PFSK-1 (cell line): ENCODE results near the gene GC. TPM values are rescaled to one million over a fixed set of nuclear protein-coding genes. Genes with fewer than 3 reads are reported as not detected.

Source experiments
- FOXP2 ChIP-seq: optimal IDR thresholded peaks from 2 replicates; pipeline ENCODE3; 2011; ENCODE audit warnings: borderline replicate concordance, control low read depth, inconsistent platforms; ENCODE audit not compliant: insufficient read depth; ENCODE audit errors: extremely low read length, extremely low read depth
- POLR2AphosphoS5 ChIP-seq: IDR thresholded peaks from 2 replicates; pipeline ENCODE4 v1.6.1; 2012; ENCODE audit warnings: low read depth, mild to moderate bottlenecking, control low read depth, low read length, moderate library complexity
- REST ChIP-seq, 2 experiments: IDR thresholded peaks; 2 replicates each; pipeline versions ENCODE4 v1.6.1 to v1.8.0; 2011 to 2012; ENCODE audit warnings: low read depth in 2 of 2, low read length in 2 of 2, control low read depth in 1 of 2, inconsistent platforms in 1 of 2, mild to moderate bottlenecking in 1 of 2, moderate library complexity in 1 of 2; ENCODE audit not compliant: insufficient read depth in 1 of 2
- SIN3A ChIP-seq: IDR thresholded peaks from 2 replicates; pipeline ENCODE4 v1.6.1; 2012; ENCODE audit warnings: mild to moderate bottlenecking, low read length, moderate library complexity, borderline replicate concordance; ENCODE audit not compliant: insufficient read depth
- TAF1 ChIP-seq: IDR thresholded peaks from 2 replicates; pipeline ENCODE4 v1.6.1; 2012; ENCODE audit warnings: low read length, control low read depth, borderline replicate concordance; ENCODE audit not compliant: insufficient read depth
- polyA plus RNA-seq: library from polyadenylated mRNA; unstranded; fragments of >200 nt; gene quantifications from one replicate; pipeline ENCODE4 v1.2.1, GENCODE V29; 2012; ENCODE audit warnings: low read depth, missing spikeins; ENCODE audit not compliant: insufficient read length

Gene GC
- polyA plus RNA-seq = not detected

DNA sequence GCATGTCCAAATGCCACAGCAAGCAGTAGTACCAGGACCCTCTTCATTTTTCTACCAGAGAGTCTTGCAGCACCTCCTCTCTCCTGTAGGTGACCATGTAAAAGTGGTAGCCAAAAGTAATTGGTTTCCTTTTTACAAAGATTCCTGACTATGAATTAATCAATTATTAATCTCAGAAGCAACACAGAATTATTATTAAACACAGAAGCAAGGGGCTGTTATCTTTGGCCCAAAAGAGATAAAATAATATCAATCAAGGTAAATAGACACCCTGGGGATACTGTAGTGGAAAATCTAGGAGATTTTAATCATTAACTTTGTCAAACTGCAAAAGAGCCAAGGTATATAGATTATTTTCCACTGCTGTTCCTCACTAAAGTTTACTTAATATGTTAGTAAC lies at the start of gene GC:
Gene GC (minus strand): TSS at position 108 of the 400 bp plus-strand sequence. CDS start 61 bp downstream, at position 47.
- TF ChIP-seq TAF1 = no peak
- no peak for TF ChIP-seq REST (IDR thresholded peaks at IDR 0.05; ENCODE audit: insufficient read depth in 1 of 2, low read depth in 2 of 2, low read length in 2 of 2)
- TF ChIP-seq FOXP2 = no peak
- no peak for TF ChIP-seq SIN3A
- no peak for TF ChIP-seq POLR2AphosphoS5

GRCh38 chr4:71833232-71833900 lies 49.5 kb upstream of the GC start:
- no peak for TF ChIP-seq TAF1
- TF ChIP-seq REST (IDR thresholded peaks at IDR 0.05; ENCODE audit: insufficient read depth in 1 of 2, low read depth in 2 of 2, low read length in 2 of 2) = no peak
- TF ChIP-seq POLR2AphosphoS5 = no peak
- no peak for TF ChIP-seq SIN3A
- TF ChIP-seq FOXP2 = no peak

GRCh38 chr4:71832049-71832448 lies 48.2 kb upstream of the GC start:
- TF ChIP-seq POLR2AphosphoS5 (no peak), TAF1 (no peak), SIN3A (no peak), FOXP2 (no peak), REST (IDR thresholded peaks at IDR 0.05; ENCODE audit: insufficient read depth in 1 of 2, low read depth in 2 of 2, low read length in 2 of 2) (no peak)

DNA sequence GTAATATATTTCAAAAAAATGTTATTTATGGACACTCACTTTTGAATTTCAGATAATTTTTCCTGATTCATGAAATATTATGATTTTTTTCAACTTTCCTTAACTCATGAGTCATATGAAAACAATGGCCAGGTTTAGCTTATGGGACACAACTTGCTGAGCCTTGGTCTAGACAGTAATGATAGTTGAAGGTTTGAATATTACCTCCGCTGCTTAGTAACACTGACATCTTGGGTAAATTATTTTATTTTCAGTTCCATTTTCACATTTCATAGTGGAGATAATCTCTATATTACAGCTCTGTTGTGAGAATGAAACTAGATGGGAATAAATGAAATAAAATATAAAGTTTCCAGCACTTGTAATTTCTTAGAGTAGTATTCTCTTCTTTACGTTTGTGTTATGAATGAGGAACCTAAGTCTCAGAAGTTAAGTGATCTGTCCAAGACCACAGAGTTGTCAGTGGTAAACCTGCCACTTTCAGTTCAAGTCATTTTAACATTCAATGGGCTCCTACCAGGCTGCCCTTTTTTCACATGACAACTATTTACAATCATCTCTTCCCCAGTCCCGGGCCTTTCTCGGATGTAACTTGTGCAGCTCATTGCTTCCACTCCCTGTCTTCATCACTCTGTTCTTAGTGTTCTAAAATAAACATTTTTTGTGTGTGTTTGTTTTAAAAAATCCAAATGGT lies 46.8 kb upstream of the GC start:
- TF ChIP-seq REST (IDR thresholded peaks at IDR 0.05; ENCODE audit: insufficient read depth in 1 of 2, low read depth in 2 of 2, low read length in 2 of 2) (no peak), FOXP2 (no peak), SIN3A (no peak), POLR2AphosphoS5 (no peak), TAF1 (no peak)
